ENCODE data around the gene PICALM.

The PICALM gene, protein sequence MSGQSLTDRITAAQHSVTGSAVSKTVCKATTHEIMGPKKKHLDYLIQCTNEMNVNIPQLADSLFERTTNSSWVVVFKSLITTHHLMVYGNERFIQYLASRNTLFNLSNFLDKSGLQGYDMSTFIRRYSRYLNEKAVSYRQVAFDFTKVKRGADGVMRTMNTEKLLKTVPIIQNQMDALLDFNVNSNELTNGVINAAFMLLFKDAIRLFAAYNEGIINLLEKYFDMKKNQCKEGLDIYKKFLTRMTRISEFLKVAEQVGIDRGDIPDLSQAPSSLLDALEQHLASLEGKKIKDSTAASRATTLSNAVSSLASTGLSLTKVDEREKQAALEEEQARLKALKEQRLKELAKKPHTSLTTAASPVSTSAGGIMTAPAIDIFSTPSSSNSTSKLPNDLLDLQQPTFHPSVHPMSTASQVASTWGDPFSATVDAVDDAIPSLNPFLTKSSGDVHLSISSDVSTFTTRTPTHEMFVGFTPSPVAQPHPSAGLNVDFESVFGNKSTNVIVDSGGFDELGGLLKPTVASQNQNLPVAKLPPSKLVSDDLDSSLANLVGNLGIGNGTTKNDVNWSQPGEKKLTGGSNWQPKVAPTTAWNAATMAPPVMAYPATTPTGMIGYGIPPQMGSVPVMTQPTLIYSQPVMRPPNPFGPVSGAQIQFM

DNA sequence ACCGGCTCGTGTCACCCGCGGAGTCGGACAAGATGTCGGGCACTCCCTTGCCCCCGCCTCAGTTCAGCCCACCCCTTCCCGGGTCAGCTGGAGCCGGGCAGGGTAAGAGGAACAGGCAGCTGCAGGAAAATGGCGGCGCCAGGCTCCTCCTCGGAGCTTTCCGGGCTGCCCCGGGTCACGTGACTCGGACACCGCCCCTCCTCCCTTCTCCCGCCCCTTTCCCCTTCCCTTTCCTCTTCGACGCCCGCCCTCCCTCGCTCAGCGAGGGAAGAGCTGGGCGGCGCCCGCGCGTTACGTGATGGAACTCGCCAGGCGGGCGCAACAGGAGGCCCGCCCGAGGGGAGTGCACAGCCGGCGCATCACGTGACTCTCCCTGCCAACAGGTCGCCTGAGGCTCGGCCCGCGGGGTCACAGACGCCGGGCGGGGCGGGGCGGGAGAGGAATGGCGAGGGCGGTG is at the start of gene PICALM:
PICALM (minus strand) TSS at position 134 of the 457 bp plus-strand sequence. CDS start 304 bp downstream, outside the sequence.
- TF ChIP-seq, protein P1, sequence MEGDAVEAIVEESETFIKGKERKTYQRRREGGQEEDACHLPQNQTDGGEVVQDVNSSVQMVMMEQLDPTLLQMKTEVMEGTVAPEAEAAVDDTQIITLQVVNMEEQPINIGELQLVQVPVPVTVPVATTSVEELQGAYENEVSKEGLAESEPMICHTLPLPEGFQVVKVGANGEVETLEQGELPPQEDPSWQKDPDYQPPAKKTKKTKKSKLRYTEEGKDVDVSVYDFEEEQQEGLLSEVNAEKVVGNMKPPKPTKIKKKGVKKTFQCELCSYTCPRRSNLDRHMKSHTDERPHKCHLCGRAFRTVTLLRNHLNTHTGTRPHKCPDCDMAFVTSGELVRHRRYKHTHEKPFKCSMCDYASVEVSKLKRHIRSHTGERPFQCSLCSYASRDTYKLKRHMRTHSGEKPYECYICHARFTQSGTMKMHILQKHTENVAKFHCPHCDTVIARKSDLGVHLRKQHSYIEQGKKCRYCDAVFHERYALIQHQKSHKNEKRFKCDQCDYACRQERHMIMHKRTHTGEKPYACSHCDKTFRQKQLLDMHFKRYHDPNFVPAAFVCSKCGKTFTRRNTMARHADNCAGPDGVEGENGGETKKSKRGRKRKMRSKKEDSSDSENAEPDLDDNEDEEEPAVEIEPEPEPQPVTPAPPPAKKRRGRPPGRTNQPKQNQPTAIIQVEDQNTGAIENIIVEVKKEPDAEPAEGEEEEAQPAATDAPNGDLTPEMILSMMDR (IDR thresholded peaks at IDR 0.05) = no peak

DNA sequence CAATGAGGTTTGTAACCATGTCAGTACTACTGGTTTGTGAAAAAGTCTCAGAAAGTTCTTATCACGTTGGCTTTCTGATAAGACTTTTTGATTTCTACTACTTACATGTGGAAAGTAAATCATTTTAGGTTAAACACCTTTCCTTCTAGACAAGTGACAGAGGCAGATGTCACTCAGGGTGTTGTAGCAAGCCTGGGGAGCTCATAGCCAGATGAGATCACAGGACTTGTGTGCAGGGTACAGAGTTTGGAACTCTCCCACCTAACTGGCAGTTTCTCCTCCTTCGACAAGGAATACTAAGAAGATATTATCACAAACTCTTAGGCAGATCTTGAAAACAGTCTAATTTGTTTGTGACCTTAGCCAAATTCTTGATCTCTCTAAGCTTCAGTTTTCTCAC is 49.4 kb upstream of the PICALM start:
- no peak overlapping the region for H3K27ac ChIP-seq
- H3K9ac ChIP-seq = no peak overlapping the region
- H3K4me2 ChIP-seq (ENCODE audit: low read length) = no peak overlapping the region
- no peaks in the 10 kb centered on the region for H3K9me3 ChIP-seq (ENCODE audit: control insufficient read depth, low read length)
- peaks cover 5% of the 10 kb centered on the region for H3K4me1 ChIP-seq
- no peaks in the 10 kb centered on the region for H3K27me3 ChIP-seq (ENCODE audit: control insufficient read depth, insufficient read depth, low read length)
- no peaks in the 10 kb centered on the region for H3K79me2 ChIP-seq
- TF ChIP-seq, protein P1 (IDR thresholded peaks at IDR 0.05) = no peak
- peak overlapping the region; percentile 14 for H2AFZ ChIP-seq
- no peaks in the 10 kb centered on the region for H3K36me3 ChIP-seq (ENCODE audit: control insufficient read depth, insufficient read depth, low read length)
- no peak overlapping the region for H3K4me3 ChIP-seq (ENCODE audit: low read depth, low read length)

More for the DNA sequence above, at the start of gene PICALM:
- peak within 1 kb of the TSS; percentile 96 for H3K27ac ChIP-seq
- H3K9ac ChIP-seq = peak within 1 kb of the TSS; percentile 90
- H3K79me2 ChIP-seq = peaks cover 11% of the 10 kb centered on the region
- H3K4me1 ChIP-seq = peaks cover 11% of the 10 kb centered on the region
- H3K36me3 ChIP-seq (ENCODE audit: control insufficient read depth, insufficient read depth, low read length) = no peaks in the 10 kb centered on the region
- H3K4me3 ChIP-seq (ENCODE audit: low read depth, low read length) = peak within 1 kb of the TSS; percentile 84
- H3K4me2 ChIP-seq (ENCODE audit: low read length) = peak within 1 kb of the TSS; percentile 91
- no peaks in the 10 kb centered on the region for H3K27me3 ChIP-seq (ENCODE audit: control insufficient read depth, insufficient read depth, low read length)
- H2AFZ ChIP-seq = peak within 1 kb of the TSS; percentile 89
- no peaks in the 10 kb centered on the region for H3K9me3 ChIP-seq (ENCODE audit: control insufficient read depth, low read length)

DNA sequence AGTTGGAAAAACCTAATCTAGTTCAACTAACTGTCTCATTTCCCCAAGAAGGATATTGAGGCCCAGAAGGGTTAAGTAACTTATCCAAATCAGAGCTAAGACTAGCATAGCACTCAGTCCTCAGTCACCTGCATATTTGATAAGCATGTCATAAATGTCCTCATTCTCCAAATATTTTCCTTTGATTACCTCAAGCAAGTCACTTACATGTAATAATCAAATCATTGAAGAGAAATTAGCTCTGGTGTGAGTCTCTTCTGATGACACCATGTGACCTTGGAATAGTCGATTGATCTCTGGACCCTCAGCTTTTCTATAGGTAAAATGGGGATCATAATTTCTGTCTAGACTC is 48.8 kb upstream of the PICALM start:
- Histone ChIP-seq H3K79me2 (no peaks in the 10 kb centered on the region), H3K9ac (no peak overlapping the region)

DNA sequence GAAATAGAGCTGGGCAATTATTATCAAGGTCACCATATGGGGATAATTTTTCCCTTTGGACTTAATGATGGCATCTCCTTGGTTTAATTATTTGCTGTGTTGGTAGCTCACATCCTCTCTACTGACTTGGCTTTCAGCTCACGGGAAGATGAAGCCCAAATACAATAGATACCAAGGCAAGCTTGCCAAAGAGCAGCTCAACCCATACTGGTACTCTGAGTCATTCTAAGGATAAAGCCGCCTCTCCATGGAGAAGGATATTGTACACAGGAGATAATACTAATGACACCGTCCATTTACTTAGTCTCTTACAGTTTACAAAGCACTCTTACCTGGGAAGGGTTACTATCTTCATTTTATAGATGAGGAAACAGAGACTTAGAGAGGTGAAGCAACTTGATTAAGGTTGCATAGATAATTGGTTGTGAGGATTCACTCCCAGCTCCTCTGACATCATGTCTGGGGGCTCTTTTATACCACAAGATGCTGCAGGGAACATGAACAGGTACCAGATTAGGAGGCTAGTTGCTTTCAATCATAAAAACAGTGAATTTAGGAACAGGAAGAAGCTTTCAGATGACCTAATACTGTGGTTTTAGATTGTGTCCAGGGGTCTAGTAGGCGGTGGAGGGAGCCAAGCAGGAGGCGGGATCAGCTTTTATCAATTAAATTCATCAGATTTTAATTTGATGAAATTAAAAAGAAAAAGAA is 48.3 kb upstream of the PICALM start:
- Histone ChIP-seq H3K4me1 (peaks cover 5% of the 10 kb centered on the region), H3K4me3 (ENCODE audit: low read depth, low read length) (no peak overlapping the region), H3K4me2 (ENCODE audit: low read length) (no peak overlapping the region), H3K9me3 (ENCODE audit: control insufficient read depth, low read length) (no peaks in the 10 kb centered on the region), H2AFZ (no peak overlapping the region), H3K27me3 (ENCODE audit: control insufficient read depth, insufficient read depth, low read length) (no peaks in the 10 kb centered on the region), H3K36me3 (ENCODE audit: control insufficient read depth, insufficient read depth, low read length) (no peaks in the 10 kb centered on the region), H3K9ac (no peak overlapping the region), H3K79me2 (no peaks in the 10 kb centered on the region), H3K27ac (no peak overlapping the region)
- TF ChIP-seq, protein P1 (IDR thresholded peaks at IDR 0.05) = no peak

More for the DNA sequence above, 48.8 kb upstream of the PICALM start:
- Histone ChIP-seq H3K9me3 (ENCODE audit: control insufficient read depth, low read length) (no peaks in the 10 kb centered on the region), H3K27me3 (ENCODE audit: control insufficient read depth, insufficient read depth, low read length) (no peaks in the 10 kb centered on the region), H3K36me3 (ENCODE audit: control insufficient read depth, insufficient read depth, low read length) (no peaks in the 10 kb centered on the region), H3K27ac (no peak overlapping the region), H3K4me1 (peaks cover 5% of the 10 kb centered on the region), H3K4me3 (ENCODE audit: low read depth, low read length) (no peak overlapping the region), H2AFZ (no peak overlapping the region), H3K4me2 (ENCODE audit: low read length) (no peak overlapping the region)
- TF ChIP-seq, protein P1 (IDR thresholded peaks at IDR 0.05) = no peak
